K562 (cell line): Measurements from ENCODE around the gene APEX2. TPM values are rescaled to one million over a fixed set of nuclear protein-coding genes. Genes with fewer than 3 reads are reported as not detected.

Experiments used
- ATAC-seq: fragments of 200-7000 bp; cut with Tn5 transposase; 3 replicates; pipeline ENCODE4 v1.9.1; 2020; ENCODE audit warnings: moderate library complexity
- BruUV-seq: library from RNA; stranded (reverse); fragments of 400-500 nt; replicated peaks from 2 replicates; lab custom pipeline; 2021; lab: Mats Ljungman, UMichigan
- CTCF ChIA-PET: fragments of 300-600 bp; formaldehyde crosslinking; extraction: SDS; loops from one replicate; lab custom pipeline; 2021; ENCODE audit warnings: low intra/inter-chr PET ratio; lab: Yijun Ruan, JAX
- POLR2A ChIA-PET: fragments of 300-600, 350-650 bp; sonication (Branson Sonifier 250); formaldehyde crosslinking; extraction: SDS; loops from one replicate; lab custom pipeline; 2021; ENCODE audit warnings: antibody characterized with exemption, inconsistent platforms; lab: Yijun Ruan, JAX
- DNase-seq, 4 experiments: peaks; one replicate each; pipeline versions ENCODE4 v3.0.0 to v3.0.0-alpha.2; 2011 to 2018; ENCODE audit warnings: low spot score in 3 of 4, mixed read lengths in 3 of 4; ENCODE audit errors: extremely low read depth in 1 of 4
- FAIRE-seq: peaks from 2 replicates; lab custom pipeline; 2011; peaks lifted over from hg19 to GRCh38; lab: Jason Lieb, UNC
- H2AFZ ChIP-seq: 2 replicates; pipeline ENCODE4 v1.6.0; 2011; ENCODE audit warnings: low read depth, low read length, control low read depth, inconsistent platforms
- H3K27ac ChIP-seq: fragments of 200-600 bp; 3 replicates; pipeline ENCODE4 v1.8.0; 2011; ENCODE audit warnings: low read depth, mild to moderate bottlenecking, control low read depth, inconsistent platforms, low read length, moderate library complexity, mixed read lengths; ENCODE audit errors: extremely low read depth
- H3K27me3 ChIP-seq, 2 experiments: fragments of 300-600 bp in 1 of 2; 2 replicates in 1 of 2; 3 replicates in 1 of 2; pipeline versions ENCODE4 v1.6.0 to v1.8.0; 2011; ENCODE audit warnings: inconsistent platforms in 2 of 2, low read length in 2 of 2, mild to moderate bottlenecking in 1 of 2, mixed read lengths in 1 of 2, moderate library complexity in 1 of 2; ENCODE audit not compliant: control insufficient read depth in 2 of 2, insufficient read depth in 2 of 2
- H3K36me3 ChIP-seq: fragments of 300-600 bp; 3 replicates; pipeline ENCODE4 v1.8.0; 2011; ENCODE audit warnings: mild to moderate bottlenecking, low read length, inconsistent platforms; ENCODE audit not compliant: control insufficient read depth, insufficient read depth
- H3K4me1 ChIP-seq, 2 experiments: fragments of 200-600 bp in 1 of 2; replicated peaks in 1 of 2; 2 replicates in 1 of 2; 3 replicates in 1 of 2; pipeline versions ENCODE4 v1.5.1 to v1.8.0; 2011; ENCODE audit warnings: inconsistent platforms in 2 of 2, low read length in 2 of 2, mild to moderate bottlenecking in 1 of 2, mixed read lengths in 1 of 2, moderate library complexity in 1 of 2; ENCODE audit not compliant: control insufficient read depth in 2 of 2, insufficient read depth in 2 of 2
- H3K4me2 ChIP-seq: 2 replicates; pipeline ENCODE4 v1.6.1; 2011; ENCODE audit warnings: low read length, control low read depth, inconsistent platforms, mixed read lengths; ENCODE audit not compliant: insufficient read depth
- H3K4me3 ChIP-seq: fragments of 200-600 bp; sonication (generic), shearing (Covaris generic); 2 replicates; pipeline ENCODE4 v1.5.1; 2016; ENCODE audit warnings: control low read depth, inconsistent platforms
- H3K79me2 ChIP-seq: fragments of 200-600 bp; 3 replicates; pipeline ENCODE4 v1.8.0; 2011; ENCODE audit warnings: low read length, inconsistent platforms; ENCODE audit not compliant: control insufficient read depth, insufficient read depth
- H3K9ac ChIP-seq, 2 experiments: 2 replicates each; pipeline versions ENCODE4 v1.6.0 to v1.6.1; 2011; ENCODE audit warnings: low read depth in 2 of 2, low read length in 2 of 2, control low read depth in 1 of 2, inconsistent platforms in 1 of 2, mild to moderate bottlenecking in 1 of 2, mixed read lengths in 1 of 2; ENCODE audit not compliant: insufficient read depth in 1 of 2
- H3K9me1 ChIP-seq: one replicate; pipeline ENCODE4 v1.6.0; 2011; ENCODE audit warnings: inconsistent platforms, mild to moderate bottlenecking, low read length, moderate library complexity; ENCODE audit not compliant: control insufficient read depth, insufficient read depth
- H3K9me3 ChIP-seq: replicated peaks from 2 replicates; pipeline ENCODE4 v1.5.1; 2011; ENCODE audit warnings: low read depth, low read length, inconsistent platforms; ENCODE audit not compliant: control insufficient read depth, insufficient read depth
- H4K20me1 ChIP-seq: replicated peaks from 2 replicates; pipeline ENCODE4 v1.6.1; 2011; ENCODE audit warnings: low read length, inconsistent platforms, mixed read lengths; ENCODE audit not compliant: control insufficient read depth, insufficient read depth
- ATF3 ChIP-seq, 2 experiments: fragments of 450-650 bp in 1 of 2; sonication (generic) in 1 of 2; formaldehyde crosslinking in 1 of 2; IDR thresholded peaks in 1 of 2; conservative IDR thresholded peaks in 1 of 2; 2 replicates each; pipeline versions ENCODE4 v1.6.1 to v1.8.1; 2016 to 2023; ENCODE audit warnings: mild to moderate bottlenecking in 2 of 2, moderate library complexity in 2 of 2, inconsistent platforms in 1 of 2, missing genetic modification reagents in 1 of 2
- BRF1 ChIP-seq: IDR thresholded peaks from 3 replicates; pipeline ENCODE4 v1.6.1; 2011; ENCODE audit warnings: borderline replicate concordance, mild to moderate bottlenecking; ENCODE audit not compliant: insufficient read length; ENCODE audit errors: extremely low read depth
- DLX4 ChIP-seq: fragments of 250-450 bp; sonication (Bioruptor Pico); IDR thresholded peaks from 2 replicates; pipeline ENCODE4 v1.6.1; 2021; ENCODE audit warnings: mild to moderate bottlenecking
- E2F6 ChIP-seq, 2 experiments: IDR thresholded peaks; 2 replicates each; pipeline ENCODE4 v1.6.1; 2011; ENCODE audit warnings: borderline replicate concordance in 1 of 2, control low read depth in 1 of 2, low read depth in 1 of 2, low read length in 1 of 2, mild to moderate bottlenecking in 1 of 2, mixed read lengths in 1 of 2, moderate library complexity in 1 of 2; ENCODE audit not compliant: insufficient read depth in 1 of 2, insufficient read length in 1 of 2, poor library complexity in 1 of 2, severe bottlenecking in 1 of 2; ENCODE audit errors: extremely low read depth in 1 of 2
- EGR1 ChIP-seq: fragments of 450-650 bp; conservative IDR thresholded peaks from 2 replicates; pipeline ENCODE4 v1.6.1; 2017; ENCODE audit warnings: mild to moderate bottlenecking
- JUND ChIP-seq, 2 experiments: IDR thresholded peaks; 2 replicates in 1 of 2; 3 replicates in 1 of 2; pipeline ENCODE4 v1.6.1; 2011; ENCODE audit warnings: borderline replicate concordance in 2 of 2, low read depth in 2 of 2, low read length in 2 of 2, improper control_type of control experiment in 1 of 2, missing biosample characterization in 1 of 2, missing genetic modification characterization in 1 of 2, missing genetic modification reagents in 1 of 2
- MAFK ChIP-seq: IDR thresholded peaks from 2 replicates; pipeline ENCODE4 v1.6.1; 2011; ENCODE audit warnings: low read length, improper control_type of control experiment
- RBFOX2 ChIP-seq: fragments of 200-400 bp; formaldehyde crosslinking; IDR thresholded peaks from 2 replicates; pipeline ENCODE4 v1.6.1; 2017; ENCODE audit warnings: low read depth, mild to moderate bottlenecking, low read length, moderate library complexity
- ZNF140 ChIP-seq: fragments of 250-450 bp; sonication (Bioruptor Pico); IDR thresholded peaks from 2 replicates; pipeline ENCODE4 v1.8.0; 2021; ENCODE audit warnings: moderate library complexity, mild to moderate bottlenecking, inconsistent platforms
- WGBS: fragments of 100-300 bp; shearing (Covaris generic); methylation state at CpG from one replicate; pipeline ENCODE4 v1.1.6; 2016; ENCODE audit warnings: low coverage, mixed read lengths; ENCODE audit not compliant: insufficient coverage; ENCODE audit errors: missing lambda C conversion rate; 5-methylcytosine and 5-hydroxymethylcytosine counted together
- in situ Hi-C: fragments of 300-500 bp; cut with MboI; formaldehyde crosslinking; loops from 4 replicates; pipeline ENCODE4 v1.15.0; 2018; ENCODE audit warnings: inconsistent platforms, mixed read lengths
- intact Hi-C: fragments of 100-400 bp; cut with micrococcal nuclease; formaldehyde crosslinking; loops from 2 replicates; pipeline ENCODE4 v1.14.2; 2022
- polyA plus RNA-seq, 8 experiments: library from polyadenylated mRNA; depleted of rRNA in 4 of 8; stranded (reverse) in 5 of 8; unstranded in 3 of 8; fragments of >200 nt; fragmentation: Nextera tagmentation in 2 of 8; fragmentation: Illumina TruSeq in 1 of 8; extraction: Ambion mirVana in 2 of 8; extraction: Trizol in 1 of 8; gene quantifications; 2 replicates each; pipeline versions ENCODE4 v1.2.1 to v1.2.3, GENCODE V29; 2011 to 2014; ENCODE audit warnings: inconsistent platforms in 1 of 8, missing spikeins in 1 of 8
- total RNA-seq, 7 experiments: library from RNA; depleted of rRNA in 6 of 7; stranded (reverse); fragments of >200 nt in 6 of 7; fragmentation: Illumina TruSeq in 2 of 7; extraction: Trizol in 2 of 7; gene quantifications; 2 replicates each; pipeline versions ENCODE4 v1.2.1 to v1.2.3, GENCODE V29; 2011 to 2021; ENCODE audit warnings: low replicate concordance in 1 of 7

APEX2 gene
- total and polyA plus RNA-seq, 9 of the 15 experiments (the other 6 are each of a cell fraction or from before 2014, with no cell fraction given), result 9.4 to 34.2 (median 25.9) TPM

GRCh38 chrX:54994668-54995351, 5.4 kb upstream of the APEX2 start:
- Histone ChIP-seq H3K9me1 (no peaks in the 10 kb centered on the region), H3K9ac (no peak overlapping the region), H3K36me3 (no peaks in the 10 kb centered on the region), H3K4me1 (peaks cover 0 to 24% of the 10 kb centered on the region in 2 experiments; a peak in 2 of 5 replicates), H3K9me3 (no peaks in the 10 kb centered on the region), H3K4me3 (no peak overlapping the region), H4K20me1 (no peaks in the 10 kb centered on the region), H3K79me2 (no peaks in the 10 kb centered on the region), H3K27ac (no peak overlapping the region), H3K4me2 (no peak overlapping the region), H2AFZ (no peak overlapping the region), H3K27me3 (0 out of 5 replicates have a peak, but pooled peaks cover 0 to 5% of the 10 kb centered on the region in 2 experiments)
- ChIA-PET CTCF (no interaction called here), POLR2A (no interaction called here)
- intact Hi-C loops, result no loop called here
- FAIRE-seq (no peak), DNase-seq (no peak), ATAC-seq (no peak)
- no TSS peak for BruUV-seq
- 24% methylated on average over 6 of the region's 6 CpGs for WGBS
- TF ChIP-seq RBFOX2 (no peak), DLX4 (CRISPR knock-in tag) (no peak), ZNF140 (CRISPR knock-in tag) (no peak), MAFK (no peak), EGR1 (no peak), JUND (IDR thresholded peaks at IDR 0.05; ENCODE audit: borderline replicate concordance, low read depth, low read length) (peak; percentile 52; the same call in 1 of the 2 replicates), JUND (tag; IDR thresholded peaks at IDR 0.05; ENCODE audit: borderline replicate concordance, low read depth, low read length) (no peak; the same call in 2 of the 3 replicates), ATF3 (IDR thresholded peaks at IDR 0.05) (peak; percentile 42; the same call in 1 of the 2 replicates), ATF3 (CRISPR knock-in tag; conservative IDR thresholded peaks at IDR 0.05) (no peak), BRF1 (no peak), E2F6 (IDR thresholded peaks at IDR 0.05; ENCODE audit: borderline replicate concordance in 1 of 2, extremely low read depth in 1 of 2, insufficient read depth in 1 of 2, insufficient read length in 1 of 2, low read depth in 1 of 2, low read length in 1 of 2, poor library complexity in 1 of 2, severe bottlenecking in 1 of 2) (peak in 1 of 2 experiments; percentile 31)
- in situ Hi-C loops, result no loop called here
